ENCODE results near the gene LINGO3. TPM values are rescaled to one million over a fixed set of nuclear protein-coding genes. Genes with fewer than 3 reads are reported as not detected.

LINGO3 gene
- polyA plus RNA-seq, 3 donors = 0.08 to 2.8 (median 2.2) TPM

GRCh38 chr19:2315121-2315817 lies 7.3 kb upstream of the LINGO3 start:
- no peak for TF ChIP-seq CTCF (IDR thresholded peaks at IDR 0.05)
- DNase-seq = no peak
- 74% methylated on average over 4 of the region's 7 CpGs for WGBS (ENCODE audit: insufficient coverage)
- peak overlapping the region; percentile 75 to 78 for H3K27ac ChIP-seq (ENCODE audit: low read depth in 1 of 2, low read length in 2 of 2)
- Mint-ChIP-seq H3K4me3 (peak overlapping the region; percentile 55 to 69), H3K9me3 (peaks cover 8 to 24% (median 16%) of the 10 kb centered on the region in 7 donors), H3K27me3 (ENCODE audit: low read depth in 3 of 3) (peaks cover 18 to 42% (median 35%) of the 10 kb centered on the region in 3 donors), H3K4me1 (peaks cover 16% of the 10 kb centered on the region), H3K27ac (peak overlapping the region; percentile 85 to 96 (median 93)), H3K36me3 (peaks cover 0 to 6% of the 10 kb centered on the region in 2 donors)
- intact Hi-C loops (cut with micrococcal nuclease) = loop anchor here (5.0 kb wide), 3 partner anchors 38 to 163 kb away; partner anchors contain the start of genes AP3D1 (in 2 of the 2), PLEKHJ1 (in 1 of the 2) and SF3A2 (in 1 of the 2)
- no peak overlapping the region for H3K9ac ChIP-seq (ENCODE audit: insufficient read depth, low read length, poor library complexity, severe bottlenecking)
- peak overlapping the region; percentile 73 for H2AFZ ChIP-seq (ENCODE audit: insufficient read depth, low read depth, low read length, poor library complexity, severe bottlenecking)
- peaks cover 0 to 10% of the 10 kb centered on the region in 2 donors for H3K9me3 ChIP-seq (replicated peaks in 1 of 2; ENCODE audit: control insufficient read depth in 1 of 2, insufficient read depth in 1 of 2, low read length in 2 of 2)
- no peaks in the 10 kb centered on the region for H3K79me2 ChIP-seq (ENCODE audit: insufficient read depth, low read length)
- H3K4me3 ChIP-seq (replicated peaks in 1 of 3; ENCODE audit: low read depth in 2 of 3, low read length in 3 of 3) = peak overlapping the region in 1 of 3 experiments; percentile 30
- H4K20me1 ChIP-seq (ENCODE audit: insufficient read depth, low read length) = no peaks in the 10 kb centered on the region
- peaks cover 15 to 21% of the 10 kb centered on the region in 2 donors for H3K4me1 ChIP-seq (ENCODE audit: control insufficient read depth in 1 of 2, insufficient read depth in 2 of 2, low read length in 2 of 2)
- no peaks in the 10 kb centered on the region for H3K36me3 ChIP-seq (replicated peaks in 1 of 2; ENCODE audit: control insufficient read depth in 1 of 2, insufficient read depth in 2 of 2, low read length in 2 of 2)
- H3K27me3 ChIP-seq (ENCODE audit: control insufficient read depth in 2 of 2, insufficient read depth in 2 of 2, low read length in 2 of 2) = peaks cover 0 to 17% of the 10 kb centered on the region in 2 donors
- H3K4me2 ChIP-seq (replicated peaks; ENCODE audit: extremely low read depth, low read length, poor library complexity, severe bottlenecking) = peak overlapping the region; percentile 52

GRCh38 chr19:2312820-2313501 lies 5.0 kb upstream of the LINGO3 start:
- no peaks in the 10 kb centered on the region for H4K20me1 ChIP-seq (ENCODE audit: insufficient read depth, low read length)
- no peak overlapping the region for H2AFZ ChIP-seq (ENCODE audit: insufficient read depth, low read depth, low read length, poor library complexity, severe bottlenecking)
- Mint-ChIP-seq H3K4me3 (peak overlapping the region in 1 of 2 donors; percentile 48), H3K9me3 (peaks cover 8 to 36% (median 22%) of the 10 kb centered on the region in 7 donors), H3K27ac (no peak overlapping the region), H3K4me1 (peaks cover 29% of the 10 kb centered on the region), H3K27me3 (ENCODE audit: low read depth in 3 of 3) (peaks cover 39 to 61% (median 57%) of the 10 kb centered on the region in 3 donors), H3K36me3 (peaks cover 2 to 9% of the 10 kb centered on the region in 2 donors)
- H3K27ac ChIP-seq (ENCODE audit: low read depth in 1 of 2, low read length in 2 of 2) = no peak overlapping the region
- H3K4me3 ChIP-seq (replicated peaks in 1 of 3; ENCODE audit: low read depth in 2 of 3, low read length in 3 of 3) = no peak overlapping the region
- peaks cover 18 to 36% of the 10 kb centered on the region in 2 donors for H3K4me1 ChIP-seq (ENCODE audit: control insufficient read depth in 1 of 2, insufficient read depth in 2 of 2, low read length in 2 of 2)
- H3K9me3 ChIP-seq (replicated peaks in 1 of 2; ENCODE audit: control insufficient read depth in 1 of 2, insufficient read depth in 1 of 2, low read length in 2 of 2) = peaks cover 0 to 10% of the 10 kb centered on the region in 2 donors
- no peaks in the 10 kb centered on the region for H3K79me2 ChIP-seq (ENCODE audit: insufficient read depth, low read length)
- no peak overlapping the region for H3K9ac ChIP-seq (ENCODE audit: insufficient read depth, low read length, poor library complexity, severe bottlenecking)
- no peak for TF ChIP-seq CTCF (IDR thresholded peaks at IDR 0.05)
- intact Hi-C loops (cut with micrococcal nuclease) = no loop called here
- DNase-seq = no peak
- 34% methylated on average over 24 of the region's 28 CpGs for WGBS (ENCODE audit: insufficient coverage)
- H3K36me3 ChIP-seq (replicated peaks in 1 of 2; ENCODE audit: control insufficient read depth in 1 of 2, insufficient read depth in 2 of 2, low read length in 2 of 2) = no peaks in the 10 kb centered on the region
- no peak overlapping the region for H3K4me2 ChIP-seq (replicated peaks; ENCODE audit: extremely low read depth, low read length, poor library complexity, severe bottlenecking)
- H3K27me3 ChIP-seq (ENCODE audit: control insufficient read depth in 2 of 2, insufficient read depth in 2 of 2, low read length in 2 of 2) = peaks cover 3 to 39% of the 10 kb centered on the region in 2 donors

Data from CD14-positive monocyte (primary cell).